Vagina (tissue), 2 donors: ENCODE data around the gene TEX48. TPM values are rescaled to one million over a fixed set of nuclear protein-coding genes. Genes with fewer than 3 reads are reported as not detected.

Experiments used
- DNase-seq, 2 donors: peaks; one replicate each; pipeline ENCODE4 v3.0.0-alpha.2; 2017; ENCODE audit errors: extremely low spot score in 2 of 2
- H3K27ac ChIP-seq: fragments of 200-600 bp; sonication (generic); one replicate; pipeline ENCODE4 v1.5.1; 2019
- H3K27me3 ChIP-seq: fragments of 200-600 bp; sonication (generic); one replicate; pipeline ENCODE4 v1.5.1; 2019
- H3K36me3 ChIP-seq, 2 donors: fragments of 200-600 bp; sonication (generic); one replicate each; pipeline ENCODE4 v1.5.1; 2017 to 2019
- H3K4me1 ChIP-seq: fragments of 200-600 bp; sonication (generic); one replicate; pipeline ENCODE4 v1.5.1; 2019
- H3K4me3 ChIP-seq, 2 donors: fragments of 200-600 bp; sonication (generic); 1 replicate in 1 of 2; 2 replicates in 1 of 2; pipeline ENCODE4 v1.5.1; 2016 to 2019
- H3K9me3 ChIP-seq: fragments of 200-600 bp; sonication (generic); one replicate; pipeline ENCODE4 v1.5.1; 2019
- POLR2A ChIP-seq, 2 donors: fragments of 450-650 bp; IDR thresholded peaks; one replicate each; pipeline ENCODE4 v1.6.1; 2017; ENCODE audit warnings: antibody characterized with exemption in 2 of 2, mild to moderate bottlenecking in 2 of 2, moderate library complexity in 2 of 2
- POLR2AphosphoS5 ChIP-seq, 2 donors: sonication (generic); formaldehyde crosslinking; IDR thresholded peaks; one replicate each; pipeline ENCODE4 v1.9.0; 2017; ENCODE audit warnings: antibody characterized with exemption in 2 of 2, mild to moderate bottlenecking in 2 of 2, low read depth in 1 of 2; ENCODE audit not compliant: insufficient read depth in 1 of 2
- intact Hi-C: fragments of 100-400 bp; cut with DNase I; formaldehyde crosslinking; loops from one replicate; pipeline ENCODE4 v1.15.1; 2023
- total RNA-seq: library from RNA; depleted of rRNA; stranded (reverse); fragments of >200 nt; gene quantifications from one replicate; pipeline ENCODE4 v1.2.3, GENCODE V29; 2016
- TF ChIP-seq, protein P1 (sequence below), 3 experiments: fragments of 450-650 bp in 2 of 3; fragments of 200-600 bp in 1 of 3; sonication (generic) in 1 of 3; IDR thresholded peaks; one replicate each; pipeline ENCODE4 v1.5.1; 2017 to 2019; ENCODE audit warnings: antibody characterized with exemption in 3 of 3, mild to moderate bottlenecking in 2 of 3, moderate library complexity in 2 of 3

TEX48 gene
- total RNA-seq, 1 donor from 2014 or later: not detected

- no peaks in the 10 kb centered on the region for H3K9me3 ChIP-seq
- intact Hi-C loops: no loop called here
- no peak for DNase-seq
- no peaks in the 10 kb centered on the region for H3K36me3 ChIP-seq
- no peak overlapping the region for H3K4me3 ChIP-seq
- peaks cover 29% of the 10 kb centered on the region for H3K4me1 ChIP-seq
- TF ChIP-seq, protein P1, sequence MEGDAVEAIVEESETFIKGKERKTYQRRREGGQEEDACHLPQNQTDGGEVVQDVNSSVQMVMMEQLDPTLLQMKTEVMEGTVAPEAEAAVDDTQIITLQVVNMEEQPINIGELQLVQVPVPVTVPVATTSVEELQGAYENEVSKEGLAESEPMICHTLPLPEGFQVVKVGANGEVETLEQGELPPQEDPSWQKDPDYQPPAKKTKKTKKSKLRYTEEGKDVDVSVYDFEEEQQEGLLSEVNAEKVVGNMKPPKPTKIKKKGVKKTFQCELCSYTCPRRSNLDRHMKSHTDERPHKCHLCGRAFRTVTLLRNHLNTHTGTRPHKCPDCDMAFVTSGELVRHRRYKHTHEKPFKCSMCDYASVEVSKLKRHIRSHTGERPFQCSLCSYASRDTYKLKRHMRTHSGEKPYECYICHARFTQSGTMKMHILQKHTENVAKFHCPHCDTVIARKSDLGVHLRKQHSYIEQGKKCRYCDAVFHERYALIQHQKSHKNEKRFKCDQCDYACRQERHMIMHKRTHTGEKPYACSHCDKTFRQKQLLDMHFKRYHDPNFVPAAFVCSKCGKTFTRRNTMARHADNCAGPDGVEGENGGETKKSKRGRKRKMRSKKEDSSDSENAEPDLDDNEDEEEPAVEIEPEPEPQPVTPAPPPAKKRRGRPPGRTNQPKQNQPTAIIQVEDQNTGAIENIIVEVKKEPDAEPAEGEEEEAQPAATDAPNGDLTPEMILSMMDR (IDR thresholded peaks at IDR 0.05): no peak
- TF ChIP-seq POLR2A (IDR thresholded peaks at IDR 0.05) (no peak), POLR2AphosphoS5 (IDR thresholded peaks at IDR 0.05; ENCODE audit: insufficient read depth in 1 of 2, low read depth in 1 of 2) (no peak)
- no peaks in the 10 kb centered on the region for H3K27me3 ChIP-seq
- H3K27ac ChIP-seq: no peak overlapping the region
Measured at GRCh38 chr9:114694719-114695269, 12.8 kb upstream of the TEX48 start.

- TF ChIP-seq POLR2A (IDR thresholded peaks at IDR 0.05): no peak
- no peak for TF ChIP-seq POLR2AphosphoS5 (IDR thresholded peaks at IDR 0.05; ENCODE audit: insufficient read depth in 1 of 2, low read depth in 1 of 2)
- TF ChIP-seq, protein P1 (IDR thresholded peaks at IDR 0.05): no peak
- no peak overlapping the region for H3K4me3 ChIP-seq
- no peak overlapping the region for H3K27ac ChIP-seq
- H3K36me3 ChIP-seq: no peaks in the 10 kb centered on the region
- intact Hi-C loops: no loop called here
- no peaks in the 10 kb centered on the region for H3K27me3 ChIP-seq
- DNase-seq: no peak
- peaks cover 29% of the 10 kb centered on the region for H3K4me1 ChIP-seq
- no peaks in the 10 kb centered on the region for H3K9me3 ChIP-seq
Measured at GRCh38 chr9:114694146-114694545, 12.2 kb upstream of the TEX48 start.

DNA sequence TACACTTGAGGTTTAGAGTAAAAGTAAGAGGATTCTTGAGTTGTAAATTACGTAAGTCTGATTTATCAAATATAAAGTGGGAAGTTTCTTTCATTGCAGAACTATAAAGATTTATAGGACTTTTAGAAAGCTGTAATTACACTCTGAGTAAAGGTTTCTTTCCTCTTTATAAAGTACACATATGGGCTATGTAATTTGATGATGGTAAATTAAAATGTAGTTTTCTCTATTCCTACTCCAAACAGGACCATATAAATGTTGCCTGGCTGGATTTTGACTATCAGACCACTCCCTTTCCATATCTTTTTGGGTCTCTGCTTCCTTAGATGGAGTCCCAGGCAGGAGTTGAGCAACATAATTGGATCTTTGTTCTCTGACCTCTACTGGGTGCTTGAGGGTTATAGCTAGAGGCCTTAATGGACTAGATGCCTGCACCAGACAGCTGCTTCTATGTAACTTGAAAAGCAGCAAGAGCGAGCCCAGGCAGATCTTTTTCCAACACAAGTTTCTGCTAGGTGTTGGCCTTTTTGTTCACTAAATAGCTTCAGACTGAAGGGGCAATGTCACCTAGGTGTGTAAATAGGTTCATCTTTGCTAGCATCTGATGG lies 11.4 kb upstream of the TEX48 start:
- Histone ChIP-seq H3K4me3 (no peak overlapping the region), H3K9me3 (no peaks in the 10 kb centered on the region), H3K4me1 (peaks cover 29% of the 10 kb centered on the region), H3K27me3 (no peaks in the 10 kb centered on the region), H3K36me3 (no peaks in the 10 kb centered on the region), H3K27ac (no peak overlapping the region)
- no peak for DNase-seq
- intact Hi-C loops: no loop called here
- TF ChIP-seq POLR2AphosphoS5 (IDR thresholded peaks at IDR 0.05; ENCODE audit: insufficient read depth in 1 of 2, low read depth in 1 of 2) (no peak), POLR2A (IDR thresholded peaks at IDR 0.05) (no peak)
- TF ChIP-seq, protein P1 (IDR thresholded peaks at IDR 0.05): no peak

GRCh38 chr9:114691956-114692295 lies 9.9 kb upstream of the TEX48 start:
- TF ChIP-seq, protein P1 (IDR thresholded peaks at IDR 0.05): no peak
- TF ChIP-seq POLR2AphosphoS5 (IDR thresholded peaks at IDR 0.05; ENCODE audit: insufficient read depth in 1 of 2, low read depth in 1 of 2): no peak
- no peak for TF ChIP-seq POLR2A (IDR thresholded peaks at IDR 0.05)
- peaks cover 29% of the 10 kb centered on the region for H3K4me1 ChIP-seq
- no peaks in the 10 kb centered on the region for H3K27me3 ChIP-seq
- H3K36me3 ChIP-seq: no peaks in the 10 kb centered on the region
- intact Hi-C loops: no loop called here
- DNase-seq: no peak
- H3K9me3 ChIP-seq: no peaks in the 10 kb centered on the region
- H3K4me3 ChIP-seq: no peak overlapping the region
- H3K27ac ChIP-seq: no peak overlapping the region
